Skeletal muscle satellite cell (primary cell): ENCODE measurements around the gene PRTFDC1.

Source experiments
- H3K27me3 ChIP-seq: 2 replicates; pipeline ENCODE4 v1.7.0; 2013; ENCODE audit warnings: low read length; ENCODE audit not compliant: control insufficient read depth, insufficient read depth
- H3K36me3 ChIP-seq: 2 replicates; pipeline ENCODE4 v1.7.0; 2013; ENCODE audit warnings: mild to moderate bottlenecking, control low read depth, low read length; ENCODE audit not compliant: insufficient read depth
- H3K4me1 ChIP-seq: 2 replicates; pipeline ENCODE4 v1.7.0; 2013; ENCODE audit warnings: low read length; ENCODE audit not compliant: control insufficient read depth, insufficient read depth
- H3K4me2 ChIP-seq: 2 replicates; pipeline ENCODE4 v1.7.0; 2013; ENCODE audit warnings: mild to moderate bottlenecking, low read length
- H3K4me3 ChIP-seq: 2 replicates; pipeline ENCODE4 v1.7.0; 2013; ENCODE audit warnings: low read length
- H3K9ac ChIP-seq: 2 replicates; pipeline ENCODE4 v1.7.0; 2013; ENCODE audit warnings: mild to moderate bottlenecking, low read depth, low read length, moderate library complexity
- H3K9me3 ChIP-seq: replicated peaks from 2 replicates; pipeline ENCODE4 v1.7.0; 2013; ENCODE audit warnings: mild to moderate bottlenecking, control low read depth, low read length

Gene PRTFDC1

GRCh38 chr10:24914148-24914547, 38.3 kb downstream of the PRTFDC1 start:
- Histone ChIP-seq H3K9ac (peak overlapping the region; percentile 49), H3K36me3 (no peaks in the 10 kb centered on the region), H3K4me3 (no peak overlapping the region), H3K4me1 (peaks cover 35% of the 10 kb centered on the region), H3K27me3 (no peaks in the 10 kb centered on the region), H3K4me2 (peak overlapping the region; percentile 46), H3K9me3 (no peaks in the 10 kb centered on the region)

GRCh38 chr10:24912215-24912614, 40.2 kb downstream of the PRTFDC1 start:
- peaks cover 41% of the 10 kb centered on the region for H3K4me1 ChIP-seq
- H3K4me2 ChIP-seq: no peak overlapping the region
- no peaks in the 10 kb centered on the region for H3K27me3 ChIP-seq
- no peak overlapping the region for H3K4me3 ChIP-seq
- no peak overlapping the region for H3K9ac ChIP-seq
- no peaks in the 10 kb centered on the region for H3K9me3 ChIP-seq
- H3K36me3 ChIP-seq: no peaks in the 10 kb centered on the region

GRCh38 chr10:24911029-24911428, 41.4 kb downstream of the PRTFDC1 start:
- Histone ChIP-seq H3K27me3 (no peaks in the 10 kb centered on the region), H3K4me2 (no peak overlapping the region), H3K4me1 (peaks cover 41% of the 10 kb centered on the region), H3K36me3 (no peaks in the 10 kb centered on the region), H3K4me3 (no peak overlapping the region), H3K9ac (no peak overlapping the region), H3K9me3 (no peaks in the 10 kb centered on the region)

- Histone ChIP-seq H3K27me3 (no peaks in the 10 kb centered on the region), H3K9me3 (no peaks in the 10 kb centered on the region), H3K36me3 (no peaks in the 10 kb centered on the region), H3K4me2 (no peak overlapping the region), H3K4me1 (peaks cover 41% of the 10 kb centered on the region), H3K4me3 (no peak overlapping the region), H3K9ac (no peak overlapping the region)
Measured at GRCh38 chr10:24910574-24910973, 41.8 kb downstream of the PRTFDC1 start.

GRCh38 chr10:24908793-24909423, 43.5 kb downstream of the PRTFDC1 start:
- H3K4me1 ChIP-seq: peaks cover 29% of the 10 kb centered on the region
- no peak overlapping the region for H3K4me3 ChIP-seq
- no peaks in the 10 kb centered on the region for H3K36me3 ChIP-seq
- H3K9ac ChIP-seq: no peak overlapping the region
- no peak overlapping the region for H3K4me2 ChIP-seq
- no peaks in the 10 kb centered on the region for H3K27me3 ChIP-seq
- no peaks in the 10 kb centered on the region for H3K9me3 ChIP-seq

GRCh38 chr10:24907956-24908355, 44.5 kb downstream of the PRTFDC1 start:
- H3K9ac ChIP-seq: no peak overlapping the region
- no peak overlapping the region for H3K4me3 ChIP-seq
- H3K9me3 ChIP-seq: no peaks in the 10 kb centered on the region
- H3K4me1 ChIP-seq: peaks cover 19% of the 10 kb centered on the region
- no peak overlapping the region for H3K4me2 ChIP-seq
- H3K36me3 ChIP-seq: no peaks in the 10 kb centered on the region
- H3K27me3 ChIP-seq: no peaks in the 10 kb centered on the region

- Histone ChIP-seq H3K27me3 (no peaks in the 10 kb centered on the region), H3K9ac (no peak overlapping the region), H3K4me2 (no peak overlapping the region), H3K36me3 (no peaks in the 10 kb centered on the region), H3K9me3 (no peaks in the 10 kb centered on the region), H3K4me1 (peaks cover 24% of the 10 kb centered on the region), H3K4me3 (no peak overlapping the region)
Measured at GRCh38 chr10:24906372-24906771, 46.0 kb downstream of the PRTFDC1 start.

GRCh38 chr10:24904824-24905223, 47.6 kb downstream of the PRTFDC1 start:
- H3K4me3 ChIP-seq: no peak overlapping the region
- H3K4me2 ChIP-seq: no peak overlapping the region
- H3K9ac ChIP-seq: no peak overlapping the region
- H3K36me3 ChIP-seq: no peaks in the 10 kb centered on the region
- H3K9me3 ChIP-seq: no peaks in the 10 kb centered on the region
- peaks cover 31% of the 10 kb centered on the region for H3K4me1 ChIP-seq
- H3K27me3 ChIP-seq: no peaks in the 10 kb centered on the region

- no peaks in the 10 kb centered on the region for H3K27me3 ChIP-seq
- H3K9ac ChIP-seq: no peak overlapping the region
- no peaks in the 10 kb centered on the region for H3K36me3 ChIP-seq
- H3K4me3 ChIP-seq: no peak overlapping the region
- no peaks in the 10 kb centered on the region for H3K9me3 ChIP-seq
- peak overlapping the region; percentile 27 for H3K4me2 ChIP-seq
- H3K4me1 ChIP-seq: peaks cover 21% of the 10 kb centered on the region
Measured at GRCh38 chr10:24902400-24902728, 50.0 kb downstream of the PRTFDC1 start.

- no peaks in the 10 kb centered on the region for H3K36me3 ChIP-seq
- peak overlapping the region; percentile 11 for H3K9ac ChIP-seq
- no peaks in the 10 kb centered on the region for H3K9me3 ChIP-seq
- peaks cover 25% of the 10 kb centered on the region for H3K4me1 ChIP-seq
- H3K4me3 ChIP-seq: peak overlapping the region; percentile 37
- H3K27me3 ChIP-seq: no peaks in the 10 kb centered on the region
- peak overlapping the region; percentile 63 for H3K4me2 ChIP-seq
Measured at GRCh38 chr10:24901686-24902399, 50.6 kb downstream of the PRTFDC1 start.

- peak overlapping the region; percentile 63 for H3K4me2 ChIP-seq
Measured at GRCh38 chr10:24900888-24901685, 51.3 kb downstream of the PRTFDC1 start.

More at GRCh38 chr10:24900888-24901685, 51.3 kb downstream of the PRTFDC1 start:
- no peaks in the 10 kb centered on the region for H3K36me3 ChIP-seq
- peaks cover 25% of the 10 kb centered on the region for H3K4me1 ChIP-seq
- no peaks in the 10 kb centered on the region for H3K9me3 ChIP-seq
- peak overlapping the region; percentile 11 for H3K9ac ChIP-seq
- H3K4me3 ChIP-seq: no peak overlapping the region
- H3K27me3 ChIP-seq: no peaks in the 10 kb centered on the region
